Endothelial cell of umbilical vein (primary cell): Measurements from ENCODE around the gene DNAH11.

Experiments
- CTCF ChIP-seq, 2 donors: IDR thresholded peaks; 1 replicate in 1 of 2; 2 replicates in 1 of 2; pipeline ENCODE4 v1.5.1; 2011; ENCODE audit warnings: low read length in 2 of 2, mild to moderate bottlenecking in 2 of 2, moderate library complexity in 2 of 2, control low read depth in 1 of 2, inconsistent platforms in 1 of 2, low read depth in 1 of 2; ENCODE audit not compliant: insufficient read depth in 1 of 2; ENCODE audit errors: extremely low read depth in 1 of 2
- EZH2 ChIP-seq: IDR thresholded peaks from 2 replicates; pipeline ENCODE4 v1.6.1; 2012; ENCODE audit warnings: borderline replicate concordance, low read depth, mild to moderate bottlenecking, moderate library complexity, low read length, inconsistent platforms; ENCODE audit not compliant: severe bottlenecking
- MYC ChIP-seq: IDR thresholded peaks from one replicate; pipeline ENCODE4 v1.6.1; 2011; ENCODE audit warnings: mild to moderate bottlenecking, low read depth, low read length
- POLR2A ChIP-seq: IDR thresholded peaks from 2 replicates; pipeline ENCODE4 v1.6.1; 2012; ENCODE audit warnings: low read depth, mild to moderate bottlenecking, control low read depth, low read length
- POLR2AphosphoS5 ChIP-seq: IDR thresholded peaks from 2 replicates; pipeline ENCODE4 v1.6.1; 2012; ENCODE audit warnings: low read depth, mild to moderate bottlenecking, control low read depth, low read length, moderate library complexity; ENCODE audit not compliant: insufficient read depth

- no peak for TF ChIP-seq CTCF (IDR thresholded peaks at IDR 0.05; ENCODE audit: extremely low read depth in 1 of 2, insufficient read depth in 1 of 2, low read depth in 1 of 2, low read length in 2 of 2)
- TF ChIP-seq EZH2: no peak
- no peak for TF ChIP-seq POLR2A
- TF ChIP-seq MYC: no peak
- no peak for TF ChIP-seq POLR2AphosphoS5
These were observed 175.6 kb downstream of the DNAH11 start for GRCh38 chr7:21718391-21718790.
